HG03521 (cell line): ENCODE data around the gene KRTAP5-4.
"Not testable (repeated sequence)": the region's sequence is repeated elsewhere in the genome, so short reads cannot be mapped to it uniquely, and the experiment has no call there.

ENCODE experiments used
- ATAC-seq: cut with Tn5 transposase; IDR thresholded peaks from one replicate; pipeline ENCODE4 v1.9.1; 2021; ENCODE audit warnings: mild to moderate bottlenecking, moderate library complexity; ENCODE audit not compliant: unreplicated experiment

KRTAP5-4 gene

GRCh38 chr11:1622086-1622485, at the start of gene KRTAP5-4:
KRTAP5-4 (minus strand) TSS chr11:1622138; CDS start chr11:1622093, 45 bp downstream.
- ATAC-seq = no peak

- ATAC-seq = no peak
These were observed 49.7 kb upstream of the KRTAP5-4 start for GRCh38 chr11:1671658-1672057.

DNA sequence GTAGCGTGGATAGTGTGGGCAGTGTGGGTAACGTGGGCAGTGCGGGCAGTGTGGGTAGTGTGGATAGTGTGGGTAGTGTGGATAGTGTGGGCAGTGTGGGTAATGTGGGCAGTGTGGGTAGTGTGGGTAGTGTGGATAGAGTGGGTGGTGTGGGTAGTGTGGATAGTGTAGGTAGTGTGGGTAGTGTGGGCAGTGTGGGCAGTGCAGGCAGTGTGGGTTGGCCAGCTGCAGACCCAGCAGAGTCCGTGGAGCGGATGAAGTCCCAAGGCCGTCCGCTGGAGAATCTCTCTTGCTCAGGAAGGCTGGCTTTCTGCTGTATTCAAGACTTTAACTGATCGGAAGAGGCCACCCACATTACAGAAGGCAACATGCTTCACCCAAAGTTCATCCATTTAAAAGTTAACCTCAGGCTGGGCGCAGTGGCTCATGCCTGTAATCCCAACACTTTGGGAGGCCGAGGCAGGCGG, 49.0 kb upstream of the KRTAP5-4 start:
- no peak for ATAC-seq

DNA sequence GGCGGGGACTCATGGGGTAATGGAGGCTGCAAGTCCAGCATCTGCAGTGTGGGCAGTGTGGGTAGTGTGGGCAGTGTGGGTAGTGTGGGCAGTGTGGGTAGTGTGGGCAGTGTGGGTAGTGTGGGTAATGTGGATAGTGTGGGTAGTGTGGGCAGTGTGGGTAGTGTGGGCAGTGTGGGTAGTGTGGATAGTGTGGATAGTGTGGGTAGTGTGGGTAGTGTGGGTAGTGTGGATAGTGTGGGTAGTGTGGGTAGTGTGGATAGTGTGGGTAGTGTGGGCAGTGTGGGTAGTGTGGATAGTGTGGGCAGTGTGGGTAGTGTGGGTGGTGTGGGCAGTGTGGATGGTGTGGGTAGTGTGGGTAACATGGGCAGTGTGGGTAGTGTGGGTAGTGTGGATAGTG, 48.5 kb upstream of the KRTAP5-4 start:
- ATAC-seq = not testable (repeated sequence)

- no peak for ATAC-seq
These were observed 47.7 kb upstream of the KRTAP5-4 start for GRCh38 chr11:1669546-1670218.

DNA sequence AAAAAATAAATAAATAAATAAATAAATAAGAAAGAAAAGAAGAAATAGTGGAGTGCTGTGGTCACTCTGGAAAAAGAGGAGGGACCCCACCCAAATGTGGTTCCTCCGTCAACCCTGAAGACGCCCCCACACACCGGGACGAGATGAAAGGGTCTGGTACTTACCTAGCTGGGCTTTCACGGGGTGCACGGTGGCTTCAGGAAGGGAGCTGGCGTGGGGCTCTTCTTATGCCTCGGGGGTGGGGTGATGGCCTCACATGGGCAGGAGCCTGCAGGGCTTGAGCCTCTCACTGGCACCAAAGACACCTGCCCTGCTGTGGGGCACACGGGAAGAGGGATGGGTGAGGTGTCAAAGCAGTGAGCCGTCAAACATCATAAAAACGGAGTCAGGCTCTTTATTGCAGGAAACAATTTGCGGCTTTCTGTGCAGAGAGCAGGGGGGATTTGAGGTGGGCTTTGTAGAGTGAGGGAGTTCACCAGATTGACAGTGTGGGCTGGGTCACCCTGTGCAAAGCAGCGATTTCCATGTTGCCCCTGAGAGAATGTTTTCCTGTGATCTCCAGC, 47.1 kb upstream of the KRTAP5-4 start:
- ATAC-seq = no peak

GRCh38 chr11:1667906-1668305, 46.0 kb upstream of the KRTAP5-4 start:
- ATAC-seq = no peak

GRCh38 chr11:1667121-1667850, 45.3 kb upstream of the KRTAP5-4 start:
- ATAC-seq = no peak

GRCh38 chr11:1665313-1665712, 43.4 kb upstream of the KRTAP5-4 start:
- ATAC-seq = no peak

GRCh38 chr11:1662699-1663283, 40.9 kb upstream of the KRTAP5-4 start:
- not testable (repeated sequence) for ATAC-seq

GRCh38 chr11:1661454-1662269, 39.7 kb upstream of the KRTAP5-4 start:
- ATAC-seq = not testable (repeated sequence)

- no peak for ATAC-seq
These were observed 38.4 kb upstream of the KRTAP5-4 start for GRCh38 chr11:1660111-1660867.

DNA sequence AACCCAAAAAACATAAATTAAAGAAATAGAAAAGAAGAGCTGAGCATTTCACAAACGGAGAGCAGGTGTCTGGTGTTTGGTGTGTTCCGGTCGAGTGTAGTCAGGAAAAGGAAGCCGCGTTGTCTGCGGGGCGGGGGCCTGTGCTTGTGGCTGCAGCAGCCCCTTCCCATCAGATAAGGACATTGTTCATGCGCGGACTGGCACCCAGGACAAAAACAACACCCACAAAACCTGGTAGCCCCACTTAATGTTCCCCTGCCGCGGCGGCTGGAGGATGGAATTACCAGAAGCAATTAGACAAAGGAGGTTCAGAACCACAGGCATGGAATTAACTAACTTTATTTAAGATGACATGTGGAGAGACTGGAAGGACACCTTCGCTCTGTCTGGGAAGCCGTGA, 37.6 kb upstream of the KRTAP5-4 start:
- ATAC-seq = no peak

GRCh38 chr11:1656670-1657069, 34.7 kb upstream of the KRTAP5-4 start:
- ATAC-seq = no peak

GRCh38 chr11:1656061-1656441, 34.1 kb upstream of the KRTAP5-4 start:
- no peak for ATAC-seq

DNA sequence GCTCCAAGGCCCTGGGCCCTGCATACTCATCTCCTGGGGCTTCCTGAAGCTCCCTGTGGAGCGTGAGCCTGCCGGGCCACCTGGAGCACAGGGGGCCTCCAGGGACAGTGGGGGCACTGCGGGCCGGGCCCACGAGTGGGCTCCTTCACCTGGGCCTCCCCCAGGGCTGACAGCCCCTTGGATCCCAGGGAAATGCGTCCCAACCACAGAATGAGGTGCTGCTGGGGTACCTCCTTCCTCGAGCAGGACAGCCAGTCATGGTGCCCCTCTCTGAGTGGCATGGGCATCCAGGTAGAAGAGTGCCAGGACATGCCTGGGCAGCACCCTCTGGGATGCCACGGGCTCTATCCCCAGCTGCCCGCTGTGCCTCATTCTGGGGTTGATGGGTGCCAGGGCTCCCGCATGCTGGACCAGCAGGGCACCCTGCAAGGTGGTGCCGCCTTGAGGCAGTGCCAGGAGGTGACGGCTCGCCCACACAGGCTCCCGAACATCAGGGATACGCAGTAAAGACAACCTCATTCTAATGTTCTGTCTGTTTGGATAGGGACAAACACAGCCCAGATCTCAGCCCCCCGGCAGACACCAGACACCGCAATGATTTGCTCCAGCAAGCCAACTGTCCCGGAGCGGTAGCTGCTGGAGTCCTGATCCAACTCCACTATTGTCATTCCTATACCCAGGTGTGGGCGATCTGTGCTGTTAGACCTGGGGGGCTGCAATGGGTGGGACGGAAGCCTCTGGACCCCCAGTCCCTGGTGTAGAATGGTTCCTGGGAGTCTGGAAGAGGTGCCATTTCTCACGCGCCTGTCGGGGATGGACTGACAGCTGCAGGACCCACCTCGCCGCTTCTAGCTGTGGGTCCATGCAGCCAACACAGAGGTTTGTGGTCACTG, 33.5 kb upstream of the KRTAP5-4 start:
- ATAC-seq = no peak

DNA sequence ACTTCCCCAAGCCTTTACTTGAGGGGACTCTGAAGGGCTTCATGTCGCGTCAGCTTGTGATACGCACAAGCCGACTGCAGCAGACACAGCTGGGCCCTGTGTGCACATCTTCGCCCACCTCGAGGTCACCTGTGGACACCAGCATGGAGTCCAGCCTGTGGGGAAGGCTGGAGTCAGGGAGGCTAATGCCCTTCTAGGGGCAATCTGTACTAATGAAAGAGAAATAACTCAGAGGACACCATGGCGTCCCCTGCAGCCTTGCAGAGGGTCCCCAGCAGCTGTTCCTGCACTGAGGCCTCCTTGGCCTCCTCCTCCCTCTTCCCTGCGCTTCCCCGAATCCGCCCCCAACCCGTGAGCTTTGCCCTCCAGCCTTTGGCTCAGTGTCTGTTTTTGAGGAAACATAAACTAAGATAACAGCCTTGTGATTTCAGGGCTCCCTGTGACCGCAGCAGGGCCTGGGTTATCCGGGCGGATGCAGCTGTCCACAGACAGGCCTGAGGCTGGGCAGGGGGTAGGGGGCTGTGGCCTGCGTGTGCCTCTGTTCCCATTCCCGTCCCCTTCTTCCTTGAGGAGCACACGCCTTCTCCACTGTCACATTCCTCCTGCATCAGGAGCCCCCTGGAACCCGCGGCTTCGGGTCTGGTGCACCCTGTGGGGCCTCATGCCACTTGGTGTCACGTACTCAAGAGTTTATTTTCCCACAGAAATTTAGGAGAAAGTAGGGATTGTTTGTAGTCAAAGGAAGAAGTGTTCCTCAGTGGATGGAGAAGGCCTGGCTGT, 32.6 kb upstream of the KRTAP5-4 start:
- ATAC-seq = no peak
